A673 (cell line): ENCODE data around the gene APOBEC3F.
"Not testable (repeated sequence)": the region's sequence is repeated elsewhere in the genome, so short reads cannot be mapped to it uniquely, and the experiment has no call there.

Source experiments
- CTCF ChIP-seq: fragments of 300-800, 200-600 bp; sonication (generic); conservative IDR thresholded peaks from 2 replicates; pipeline ENCODE4 v1.5.1; 2017; ENCODE audit warnings: low read depth, mild to moderate bottlenecking, antibody characterized with exemption, low read length, moderate library complexity, mixed read lengths
- EZH2 ChIP-seq: fragments of 200-600 bp; sonication (generic); IDR thresholded peaks from 2 replicates; pipeline ENCODE4 v1.6.1; 2017; ENCODE audit warnings: borderline replicate concordance, low read depth, mild to moderate bottlenecking, mixed read lengths, antibody characterized with exemption, low read length; ENCODE audit not compliant: poor library complexity, severe bottlenecking

GRCh38 chr22:39037071-39037470, 3.6 kb upstream of the APOBEC3F start:
- not testable (repeated sequence) for TF ChIP-seq CTCF, EZH2
